GM12873 (cell line): ENCODE results near the gene RPS3.

ENCODE experiments used
- CTCF ChIP-seq: IDR thresholded peaks from 2 replicates; pipeline ENCODE4 v1.5.1; 2012; ENCODE audit warnings: low read depth, mild to moderate bottlenecking, moderate library complexity, low read length, control low read depth; ENCODE audit not compliant: insufficient read depth; ENCODE audit errors: missing control alignments

The RPS3 gene

GRCh38 chr11:75430714-75431532 lies 31.6 kb downstream of the RPS3 start:
- TF ChIP-seq CTCF, result no peak

- no peak for TF ChIP-seq CTCF
Measured at GRCh38 chr11:75431533-75432525, 32.5 kb downstream of the RPS3 start.

- TF ChIP-seq CTCF, result no peak
Measured at GRCh38 chr11:75432911-75433321, 33.6 kb downstream of the RPS3 start, which contains the start of gene KLHL35. Gene KLHL35 (minus strand): TSS chr11:75433203. CDS start chr11:75430629, 2,574 bp downstream.

GRCh38 chr11:75433443-75433842 lies 34.1 kb downstream of the RPS3 start:
- TF ChIP-seq CTCF, result no peak

GRCh38 chr11:75434051-75434450 lies 34.7 kb downstream of the RPS3 start:
- no peak for TF ChIP-seq CTCF

GRCh38 chr11:75434886-75435570 lies 35.7 kb downstream of the RPS3 start:
- TF ChIP-seq CTCF, result no peak
